Measurements from ENCODE around the gene C12orf54.
"Not testable (repeated sequence)": the region's sequence is repeated elsewhere in the genome, so short reads cannot be mapped to it uniquely, and the experiment has no call there.

GRCh38 chr12:48452961-48453360 lies 29.3 kb upstream of the C12orf54 start:
- TF ChIP-seq POLR2A (IDR thresholded peaks at IDR 0.05; ENCODE audit: extremely low read depth, insufficient read length); CTCF (IDR thresholded peaks at IDR 0.05; ENCODE audit: low read depth, low read length); MYC (IDR thresholded peaks at IDR 0.05; ENCODE audit: low read depth, low read length): not testable (repeated sequence)

All from NB4 (cell line).